Sigmoid colon (tissue), 4 donors: ENCODE measurements around the gene CA6.

Source experiments
- EP300 ChIP-seq, 4 donors: sonication (generic); formaldehyde crosslinking; IDR thresholded peaks; one replicate each; pipeline ENCODE4 v1.6.1; 2017; ENCODE audit warnings: antibody characterized with exemption in 4 of 4
- POLR2A ChIP-seq, 2 donors: fragments of 450-650 bp; IDR thresholded peaks; one replicate each; pipeline ENCODE4 v1.6.1; 2016; ENCODE audit warnings: antibody characterized with exemption in 2 of 2, mild to moderate bottlenecking in 2 of 2, moderate library complexity in 2 of 2
- POLR2AphosphoS5 ChIP-seq, 4 donors: sonication (generic); formaldehyde crosslinking; IDR thresholded peaks; one replicate each; pipeline ENCODE4 v1.6.1; 2017; ENCODE audit warnings: antibody characterized with exemption in 4 of 4
- TF ChIP-seq, protein P1 (sequence below), 4 experiments: fragments of 450-650 bp in 3 of 4; fragments of 200-600 bp in 1 of 4; IDR thresholded peaks; one replicate each; pipeline ENCODE4 v1.5.1; 2016 to 2019; ENCODE audit warnings: antibody characterized with exemption in 4 of 4, mild to moderate bottlenecking in 3 of 4, moderate library complexity in 2 of 4

DNA sequence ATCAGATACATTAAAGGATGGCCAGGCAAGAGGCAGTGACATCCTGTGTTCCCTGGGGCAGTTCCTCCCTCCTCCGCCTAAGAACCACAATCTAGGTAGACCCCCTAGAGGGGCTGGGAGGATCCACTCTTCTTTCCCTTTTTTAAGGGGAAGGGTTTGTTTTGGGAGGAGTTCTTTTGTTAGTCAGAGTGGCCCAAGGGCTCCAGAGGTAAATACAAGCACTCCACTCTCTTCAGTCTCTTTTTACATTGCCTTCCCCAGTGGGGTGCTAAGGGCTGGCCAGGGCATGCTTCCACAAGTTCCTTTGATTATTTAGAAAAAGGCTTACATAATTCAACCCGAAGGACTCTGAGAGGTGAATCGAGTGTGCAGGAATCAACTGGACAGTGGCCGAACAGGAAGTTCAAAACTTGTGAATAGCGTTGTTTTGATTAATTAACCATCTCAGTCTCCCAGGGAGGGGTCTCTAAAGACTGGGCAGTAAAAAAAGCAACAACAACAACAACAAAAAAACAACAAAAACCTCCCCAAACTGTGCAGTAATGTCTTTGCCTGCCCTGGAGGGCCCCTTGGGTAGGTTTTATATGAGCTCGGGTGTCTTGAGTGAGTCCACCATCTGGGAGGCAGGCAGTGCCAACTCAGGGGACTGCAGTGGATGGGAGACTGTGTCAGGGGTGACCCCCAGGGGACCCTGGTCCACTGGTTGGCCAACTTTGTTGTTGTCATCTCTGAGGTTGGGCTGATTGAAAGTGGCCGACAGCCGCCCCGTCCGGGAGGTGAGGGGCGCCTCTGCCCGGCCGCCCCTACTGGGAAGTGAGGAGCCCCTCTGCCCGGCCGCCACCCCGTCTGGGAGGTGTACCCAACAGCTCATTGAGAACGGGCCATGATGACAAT, 34.0 kb upstream of the CA6 start:
- TF ChIP-seq, protein P1, sequence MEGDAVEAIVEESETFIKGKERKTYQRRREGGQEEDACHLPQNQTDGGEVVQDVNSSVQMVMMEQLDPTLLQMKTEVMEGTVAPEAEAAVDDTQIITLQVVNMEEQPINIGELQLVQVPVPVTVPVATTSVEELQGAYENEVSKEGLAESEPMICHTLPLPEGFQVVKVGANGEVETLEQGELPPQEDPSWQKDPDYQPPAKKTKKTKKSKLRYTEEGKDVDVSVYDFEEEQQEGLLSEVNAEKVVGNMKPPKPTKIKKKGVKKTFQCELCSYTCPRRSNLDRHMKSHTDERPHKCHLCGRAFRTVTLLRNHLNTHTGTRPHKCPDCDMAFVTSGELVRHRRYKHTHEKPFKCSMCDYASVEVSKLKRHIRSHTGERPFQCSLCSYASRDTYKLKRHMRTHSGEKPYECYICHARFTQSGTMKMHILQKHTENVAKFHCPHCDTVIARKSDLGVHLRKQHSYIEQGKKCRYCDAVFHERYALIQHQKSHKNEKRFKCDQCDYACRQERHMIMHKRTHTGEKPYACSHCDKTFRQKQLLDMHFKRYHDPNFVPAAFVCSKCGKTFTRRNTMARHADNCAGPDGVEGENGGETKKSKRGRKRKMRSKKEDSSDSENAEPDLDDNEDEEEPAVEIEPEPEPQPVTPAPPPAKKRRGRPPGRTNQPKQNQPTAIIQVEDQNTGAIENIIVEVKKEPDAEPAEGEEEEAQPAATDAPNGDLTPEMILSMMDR (IDR thresholded peaks at IDR 0.05) = no peak
- TF ChIP-seq POLR2AphosphoS5 (IDR thresholded peaks at IDR 0.05) = no peak
- TF ChIP-seq EP300 (IDR thresholded peaks at IDR 0.05) = no peak
- TF ChIP-seq POLR2A (IDR thresholded peaks at IDR 0.05) = no peak
